H1 (cell line): ENCODE data around the gene EZH2. TPM values are rescaled to one million over a fixed set of nuclear protein-coding genes. Genes with fewer than 3 reads are reported as not detected.

Experiments
- CTCF ChIA-PET: fragments of 300-600 bp; sonication (Branson Sonifier 250); formaldehyde crosslinking; loops from one replicate; lab custom pipeline; 2021; ENCODE audit not compliant: partially characterized antibody; lab: Charles Lee
- POLR2A ChIA-PET: fragments of 300-600 bp; sonication (Branson Sonifier 250); formaldehyde crosslinking; loops from one replicate; lab custom pipeline; 2021; ENCODE audit warnings: inconsistent platforms; ENCODE audit not compliant: partially characterized antibody; lab: Charles Lee
- DNase-seq, 2 experiments: peaks; one replicate each; pipeline versions ENCODE4 v3.0.0 to v3.0.0-alpha.2; 2010 to 2022; ENCODE audit warnings: low spot score in 2 of 2, low read depth in 1 of 2, mixed read lengths in 1 of 2
- FAIRE-seq: peaks from 2 replicates; lab custom pipeline; 2011; peaks lifted over from hg19 to GRCh38; lab: Jason Lieb, UNC
- H2AFZ ChIP-seq: 2 replicates; pipeline ENCODE4 v1.8.1; 2012; ENCODE audit warnings: low read length, inconsistent platforms
- H2AK5ac ChIP-seq: 2 replicates; pipeline ENCODE4 v1.6.1; 2013; ENCODE audit warnings: low read depth, low read length
- H2BK120ac ChIP-seq: replicated peaks from 2 replicates; pipeline ENCODE3; 2013; ENCODE audit warnings: low read depth, low read length, inconsistent platforms
- H2BK12ac ChIP-seq: 2 replicates; pipeline ENCODE4 v1.6.1; 2013; ENCODE audit warnings: low read depth, low read length
- H2BK15ac ChIP-seq: 2 replicates; pipeline ENCODE4 v1.6.1; 2013; ENCODE audit warnings: low read length
- H2BK20ac ChIP-seq: 2 replicates; pipeline ENCODE4 v1.6.1; 2013; ENCODE audit warnings: low read length
- H2BK5ac ChIP-seq: 2 replicates; pipeline ENCODE4 v1.6.1; 2013; ENCODE audit warnings: low read depth, low read length
- H3K14ac ChIP-seq: 2 replicates; pipeline ENCODE4 v1.6.1; 2013; ENCODE audit warnings: inconsistent platforms; ENCODE audit not compliant: insufficient read length
- H3K18ac ChIP-seq: 2 replicates; pipeline ENCODE4 v1.6.1; 2013; ENCODE audit warnings: low read length; ENCODE audit errors: extremely low read depth
- H3K23ac ChIP-seq: 2 replicates; pipeline ENCODE4 v1.6.1; 2013; ENCODE audit warnings: inconsistent platforms; ENCODE audit not compliant: insufficient read length
- H3K23me2 ChIP-seq: 2 replicates; pipeline ENCODE4 v1.6.1; 2013; ENCODE audit warnings: low read depth, low read length
- H3K27ac ChIP-seq: 2 replicates; pipeline ENCODE4 v1.6.1; 2011; ENCODE audit warnings: low read depth, low read length, inconsistent platforms
- H3K27me3 ChIP-seq, 4 experiments: replicated peaks in 1 of 4; 1 replicate in 1 of 4; 2 replicates in 3 of 4; pipeline versions ENCODE4 v1.6.1 to v1.8.1; 2011 to 2013; ENCODE audit warnings: low read length in 3 of 4, mild to moderate bottlenecking in 3 of 4, inconsistent platforms in 2 of 4, mixed read lengths in 2 of 4, moderate library complexity in 1 of 4; ENCODE audit not compliant: control insufficient read depth in 3 of 4, insufficient read depth in 3 of 4; ENCODE audit errors: extremely low read depth in 1 of 4
- H3K36me3 ChIP-seq, 4 experiments: 2 replicates each; pipeline versions ENCODE4 v1.6.1 to v1.8.1; 2011 to 2013; ENCODE audit warnings: mild to moderate bottlenecking in 4 of 4, low read length in 3 of 4, moderate library complexity in 2 of 4, control low read depth in 1 of 4, inconsistent platforms in 1 of 4; ENCODE audit not compliant: insufficient read depth in 4 of 4, control insufficient read depth in 2 of 4
- H3K4ac ChIP-seq: replicated peaks from 2 replicates; pipeline ENCODE3; 2013; ENCODE audit warnings: low read length, low read depth, mixed read lengths, inconsistent platforms; ENCODE audit not compliant: insufficient read length
- H3K4me1 ChIP-seq, 4 experiments: replicated peaks in 1 of 4; 1 replicate in 1 of 4; 2 replicates in 3 of 4; pipeline versions ENCODE4 v1.6.1 to v1.8.1; 2011 to 2013; ENCODE audit warnings: low read length in 3 of 4, inconsistent platforms in 2 of 4, mixed read lengths in 1 of 4; ENCODE audit not compliant: insufficient read depth in 4 of 4, control insufficient read depth in 3 of 4
- H3K4me2 ChIP-seq, 2 experiments: 2 replicates each; pipeline versions ENCODE4 v1.6.1 to v1.8.1; 2011 to 2013; ENCODE audit warnings: low read depth in 2 of 2, low read length in 2 of 2, control low read depth in 1 of 2, inconsistent platforms in 1 of 2, mild to moderate bottlenecking in 1 of 2; ENCODE audit not compliant: insufficient read depth in 1 of 2
- H3K4me3 ChIP-seq, 4 experiments: fragments of 200-600, 300-600 bp in 1 of 4; sonication (generic), shearing (Covaris generic), sonication (Bioruptor Twin) in 1 of 4; 2 replicates each; pipeline versions ENCODE4 v1.5.1 to v1.8.1; 2011 to 2016; ENCODE audit warnings: low read length in 4 of 4, low read depth in 3 of 4, control low read depth in 2 of 4, inconsistent platforms in 2 of 4, mild to moderate bottlenecking in 2 of 4, mixed read lengths in 1 of 4, moderate library complexity in 1 of 4; ENCODE audit not compliant: insufficient read depth in 2 of 4; ENCODE audit errors: extremely low read depth in 1 of 4
- H3K56ac ChIP-seq: replicated peaks from 2 replicates; pipeline ENCODE3; 2013; ENCODE audit warnings: low read depth, mild to moderate bottlenecking, mixed read lengths, low read length, inconsistent platforms; ENCODE audit not compliant: insufficient read length
- H3K79me1 ChIP-seq: 2 replicates; pipeline ENCODE4 v1.6.1; 2013; ENCODE audit warnings: low read depth, low read length, control low read depth
- H3K79me2 ChIP-seq, 2 experiments: 2 replicates each; pipeline versions ENCODE4 v1.6.1 to v1.8.1; 2012 to 2013; ENCODE audit warnings: low read length in 2 of 2, mild to moderate bottlenecking in 2 of 2, inconsistent platforms in 1 of 2; ENCODE audit not compliant: insufficient read depth in 2 of 2, control insufficient read depth in 1 of 2
- H3K9ac ChIP-seq, 4 experiments: replicated peaks in 1 of 4; 1 replicate in 1 of 4; 2 replicates in 3 of 4; pipeline versions ENCODE4 v1.6.1 to v1.8.1; 2011 to 2013; ENCODE audit warnings: low read depth in 3 of 4, low read length in 3 of 4, control low read depth in 2 of 4, mild to moderate bottlenecking in 2 of 4, moderate library complexity in 2 of 4, inconsistent platforms in 1 of 4; ENCODE audit errors: extremely low read depth in 1 of 4
- H3K9me3 ChIP-seq, 2 experiments: 2 replicates each; pipeline versions ENCODE4 v1.6.1 to v1.8.1; 2012 to 2013; ENCODE audit warnings: mild to moderate bottlenecking in 2 of 2, moderate library complexity in 2 of 2, control low read depth in 1 of 2, inconsistent platforms in 1 of 2, low read depth in 1 of 2, low read length in 1 of 2, mixed read lengths in 1 of 2; ENCODE audit not compliant: insufficient read depth in 2 of 2
- H4K20me1 ChIP-seq, 2 experiments: replicated peaks in 1 of 2; 2 replicates each; pipeline versions ENCODE3 to v1.8.1; 2011 to 2013; ENCODE audit warnings: inconsistent platforms in 2 of 2, low read length in 2 of 2, mild to moderate bottlenecking in 1 of 2; ENCODE audit not compliant: insufficient read depth in 2 of 2, control insufficient read depth in 1 of 2
- H4K5ac ChIP-seq: 2 replicates; pipeline ENCODE4 v1.6.1; 2013; ENCODE audit warnings: low read length, low read depth, mixed read lengths, inconsistent platforms; ENCODE audit not compliant: insufficient read length
- H4K8ac ChIP-seq: 2 replicates; pipeline ENCODE4 v1.8.0; 2013; ENCODE audit warnings: mild to moderate bottlenecking, moderate library complexity, low read length, inconsistent platforms; ENCODE audit not compliant: insufficient read depth; ENCODE audit errors: extremely low read depth
- H4K91ac ChIP-seq: replicated peaks from 2 replicates; pipeline ENCODE3; 2013; ENCODE audit warnings: low read length, mixed read lengths, inconsistent platforms; ENCODE audit not compliant: insufficient read length
- ATF3 ChIP-seq: IDR thresholded peaks from 2 replicates; pipeline ENCODE4 v1.6.1; 2011; ENCODE audit warnings: low read depth, mild to moderate bottlenecking, low read length; ENCODE audit not compliant: insufficient read depth
- BRCA1 ChIP-seq: IDR thresholded peaks from 2 replicates; pipeline ENCODE4 v1.6.1; 2012; ENCODE audit warnings: low read depth, low read length, improper control_type of control experiment
- CTCF ChIP-seq, 3 experiments: IDR thresholded peaks; 1 replicate in 2 of 3; 2 replicates in 1 of 3; pipeline versions ENCODE4 v1.5.1 to v1.6.1; 2011; ENCODE audit warnings: low read length in 3 of 3, mild to moderate bottlenecking in 3 of 3, inconsistent platforms in 2 of 3, low read depth in 1 of 3, moderate library complexity in 1 of 3; ENCODE audit not compliant: insufficient read depth in 1 of 3; ENCODE audit errors: control extremely low read depth in 1 of 3
- EGR1 ChIP-seq: IDR thresholded peaks from 2 replicates; pipeline ENCODE4 v1.6.1; 2011; ENCODE audit warnings: low read depth, low read length, borderline replicate concordance
- GTF2F1 ChIP-seq: IDR thresholded peaks from 2 replicates; pipeline ENCODE4 v1.6.1; 2012; ENCODE audit warnings: low read depth, low read length, improper control_type of control experiment, borderline replicate concordance
- JUND ChIP-seq: IDR thresholded peaks from 2 replicates; pipeline ENCODE4 v1.6.1; 2011; ENCODE audit warnings: mild to moderate bottlenecking, improper control_type of control experiment, low read length
- POLR2A ChIP-seq, 2 experiments: IDR thresholded peaks; 1 replicate in 1 of 2; 2 replicates in 1 of 2; pipeline ENCODE4 v1.6.1; 2011; ENCODE audit warnings: low read depth in 2 of 2, low read length in 2 of 2, mild to moderate bottlenecking in 2 of 2; ENCODE audit errors: control extremely low read depth in 1 of 2
- RAD21 ChIP-seq, 2 experiments: IDR thresholded peaks in 1 of 2; conservative IDR thresholded peaks in 1 of 2; 2 replicates each; pipeline ENCODE4 v1.6.1; 2011; ENCODE audit warnings: low read depth in 2 of 2, low read length in 2 of 2, improper control_type of control experiment in 1 of 2, inconsistent platforms in 1 of 2, mild to moderate bottlenecking in 1 of 2, moderate library complexity in 1 of 2
- SIX5 ChIP-seq: IDR thresholded peaks from 2 replicates; pipeline ENCODE4 v1.6.1; 2011; ENCODE audit warnings: mild to moderate bottlenecking, low read depth, low read length
- SP2 ChIP-seq: IDR thresholded peaks from 2 replicates; pipeline ENCODE4 v1.6.1; 2012; ENCODE audit warnings: mild to moderate bottlenecking, low read length, inconsistent platforms
- TEAD4 ChIP-seq: IDR thresholded peaks from 2 replicates; pipeline ENCODE4 v1.6.1; 2012; ENCODE audit warnings: low read depth, low read length, inconsistent platforms, mixed read lengths
- WGBS, 2 experiments: shearing (Covaris generic) in 1 of 2; methylation state at CpG; one replicate each; pipeline versions ENCODE4 v1.1.6 to v1.1.7; 2013 to 2015; ENCODE audit warnings: low lambda C conversion rate in 2 of 2, mixed read lengths in 2 of 2, inconsistent platforms in 1 of 2, low coverage in 1 of 2, missing lambda C conversion rate in 1 of 2; ENCODE audit not compliant: insufficient replicate concordance in 2 of 2, insufficient coverage in 1 of 2, insufficient read length in 1 of 2; ENCODE audit errors: extremely low coverage in 1 of 2, missing lambda C conversion rate in 1 of 2; 5-methylcytosine and 5-hydroxymethylcytosine counted together
- polyA plus RNA-seq, 7 experiments: library from polyadenylated mRNA; depleted of rRNA in 3 of 7; stranded (reverse) in 5 of 7; unstranded in 2 of 7; fragments of >200 nt in 5 of 7; fragments of 200-250 nt in 2 of 7; gene quantifications; 1 replicate in 5 of 7; 2 replicates in 1 of 7; 4 replicates in 1 of 7; pipeline versions ENCODE4 v1.2.1 to v1.2.3, GENCODE V29; 2011 to 2013; ENCODE audit warnings: missing spikeins in 2 of 7, mixed read lengths in 2 of 7
- total RNA-seq: library from RNA; stranded (reverse); fragmentation: NEBNext Ultra II Directional; extraction: Animal tissue kit (Norgen Biotek cat#: 25700); gene quantifications from 2 replicates; pipeline ENCODE4 v1.2.1, GENCODE V29; 2021

The EZH2 gene
- total and polyA plus RNA-seq, 2 of the 8 experiments (the other 6 are each of a cell fraction or from before 2014, with no cell fraction given): 28.9 to 49.0 TPM

- Histone ChIP-seq H2BK5ac (no peak overlapping the region), H3K4me1 (peaks cover 0 to 9% (median 4%) of the 10 kb centered on the region in 4 experiments; a peak in 3 of 7 replicates), H2AFZ (no peak overlapping the region), H3K4ac (no peak overlapping the region), H3K79me2 (peaks cover 9 to 89% of the 10 kb centered on the region in 2 experiments; a peak in 3 of 4 replicates), H3K23me2 (no peaks in the 10 kb centered on the region), H3K56ac (no peak overlapping the region), H3K9me3 (no peaks in the 10 kb centered on the region), H3K27ac (no peak overlapping the region), H2BK12ac (no peak overlapping the region), H3K36me3 (no peaks in the 10 kb centered on the region), H3K4me3 (no peak overlapping the region), H3K4me2 (no peak overlapping the region), H2BK120ac (no peak overlapping the region), H3K18ac (no peak overlapping the region), H4K8ac (no peak overlapping the region), H3K79me1 (peaks cover 8% of the 10 kb centered on the region), H2BK20ac (no peak overlapping the region), H4K5ac (no peak overlapping the region), H3K23ac (no peak overlapping the region), H4K20me1 (peaks cover 3 to 11% of the 10 kb centered on the region in 2 experiments), H3K14ac (no peak overlapping the region), H3K27me3 (no peaks in the 10 kb centered on the region), H4K91ac (no peak overlapping the region), H2BK15ac (no peak overlapping the region), H3K9ac (no peak overlapping the region), H2AK5ac (no peak overlapping the region)
- CTCF ChIA-PET: interaction anchor here (0.6 to 5.4 kb wide), 37 partner anchors 10 to 985 kb away, joined by 3 to 44 read pairs (median 4); partner anchors contain the start of genes EZH2 and ZNF398
- DNase-seq (no peak), FAIRE-seq (no peak)
- WGBS, 2 experiments: 87% methylated on average over 5 of the region's 5 CpGs; no CpG with 5 or more reads in 1 of the 2 experiments
- POLR2A ChIA-PET: no interaction called here
- TF ChIP-seq GTF2F1: no peak
- TF ChIP-seq RAD21 (IDR thresholded peaks at IDR 0.05 in 1 of 2, conservative IDR thresholded peaks at IDR 0.05 in 1 of 2; ENCODE audit: low read depth in 2 of 2, low read length in 2 of 2): no peak
- TF ChIP-seq SIX5: no peak
- no peak for TF ChIP-seq BRCA1
- no peak for TF ChIP-seq SP2
- no peak for TF ChIP-seq TEAD4
- TF ChIP-seq JUND: no peak
- no peak for TF ChIP-seq CTCF (IDR thresholded peaks at IDR 0.05; ENCODE audit: control extremely low read depth in 1 of 3, insufficient read depth in 1 of 3, low read depth in 1 of 3, low read length in 3 of 3)
- no peak for TF ChIP-seq POLR2A (IDR thresholded peaks at IDR 0.05; ENCODE audit: control extremely low read depth in 1 of 2, low read depth in 2 of 2, low read length in 2 of 2)
- TF ChIP-seq ATF3: no peak
- no peak for TF ChIP-seq EGR1
Observed at GRCh38 chr7:148856891-148857290, 27.2 kb downstream of the EZH2 start.
